ENCODE measurements around the gene IL17A.

- no peak for TF ChIP-seq EZH2 (IDR thresholded peaks at IDR 0.05; ENCODE audit: low read depth)
- no peak for TF ChIP-seq CTCF (conservative IDR thresholded peaks at IDR 0.05)
Observed at GRCh38 chr6:52174118-52174517, 12.1 kb upstream of the IL17A start.
